OCI-LY3 (cell line): ENCODE measurements around the gene CCN6.

Experiments
- CTCF ChIP-seq: fragments of 200-600, 300-600 bp; sonication (generic); IDR thresholded peaks from 2 replicates; pipeline ENCODE4 v1.5.1; 2014; ENCODE audit warnings: antibody characterized with exemption, low read length, low read depth
- EZH2phosphoT487 ChIP-seq: fragments of 200-600 bp; shearing (Covaris generic); IDR thresholded peaks from 2 replicates; pipeline ENCODE4 v1.6.1; 2018; ENCODE audit warnings: antibody characterized with exemption, mixed run types, low read depth

GRCh38 chr6:112054001-112054400 is at the start of gene CCN6:
- TF ChIP-seq CTCF (no peak), EZH2phosphoT487 (no peak)
